GM23338 (cell line): ENCODE results near the gene AGAP1. TPM values are rescaled to one million over a fixed set of nuclear protein-coding genes. Genes with fewer than 3 reads are reported as not detected.

ENCODE experiments used
- ATAC-seq: fragments of 200-7000 bp; cut with Tn5 transposase; 3 replicates; pipeline ENCODE4 v1.9.1; 2020
- DNase-seq: peaks from one replicate; pipeline ENCODE4 v3.0.0-alpha.2; 2015; ENCODE audit warnings: low spot score
- H2AFZ ChIP-seq: fragments of 200-600 bp; sonication (generic); 2 replicates; pipeline ENCODE4 v1.8.0; 2016; ENCODE audit warnings: antibody characterized with exemption, mild to moderate bottlenecking, moderate library complexity
- H3F3A ChIP-seq: fragments of 200-600 bp; sonication (generic); replicated peaks from 2 replicates; pipeline ENCODE4 v1.8.0; 2017; ENCODE audit warnings: antibody characterized with exemption, mixed run types, low read depth
- H3K27ac ChIP-seq: fragments of 200-600 bp; sonication (generic); 2 replicates; pipeline ENCODE4 v1.6.1; 2016; ENCODE audit warnings: low read depth
- H3K27me3 ChIP-seq: fragments of 200-600 bp; sonication (generic); 2 replicates; pipeline ENCODE4 v1.8.0; 2016; ENCODE audit warnings: mild to moderate bottlenecking, mixed run types, moderate library complexity; ENCODE audit not compliant: insufficient read depth
- H3K36me3 ChIP-seq: fragments of 200-600 bp; sonication (generic); 2 replicates; pipeline ENCODE4 v1.8.0; 2016; ENCODE audit warnings: mild to moderate bottlenecking; ENCODE audit not compliant: insufficient read depth
- H3K4me1 ChIP-seq: fragments of 200-600 bp; sonication (generic); 2 replicates; pipeline ENCODE4 v1.8.0; 2016; ENCODE audit warnings: mild to moderate bottlenecking, moderate library complexity; ENCODE audit not compliant: insufficient read depth
- H3K4me2 ChIP-seq: fragments of 200-600 bp; sonication (generic); 2 replicates; pipeline ENCODE4 v1.7.1; 2017; ENCODE audit warnings: mixed run types
- H3K4me3 ChIP-seq: fragments of 200-600 bp; sonication (generic); 2 replicates; pipeline ENCODE4 v1.6.1; 2016; ENCODE audit warnings: mixed run types
- H3K79me2 ChIP-seq: fragments of 200-600 bp; sonication (generic); replicated peaks from 2 replicates; pipeline ENCODE4 v1.8.0; 2017; ENCODE audit warnings: mild to moderate bottlenecking; ENCODE audit not compliant: insufficient read depth
- H3K9me2 ChIP-seq: fragments of 200-600 bp; sonication (generic); 2 replicates; pipeline ENCODE4 v1.8.0; 2017; ENCODE audit not compliant: insufficient read depth
- H4K20me1 ChIP-seq: fragments of 200-600 bp; sonication (generic); replicated peaks from 2 replicates; pipeline ENCODE4 v1.8.0; 2017; ENCODE audit warnings: mild to moderate bottlenecking; ENCODE audit not compliant: insufficient read depth
- H3K27ac Mint-ChIP-seq: 2 replicates; pipeline ENCODE4 v1.8.0; 2020; ENCODE audit warnings: inconsistent platforms, mild to moderate bottlenecking, moderate library complexity, mixed read lengths
- H3K27me3 Mint-ChIP-seq: 3 replicates; pipeline ENCODE4 v1.8.0; 2022; ENCODE audit warnings: low read depth, mild to moderate bottlenecking, moderate library complexity, mixed read lengths, inconsistent platforms; ENCODE audit not compliant: insufficient read depth, poor library complexity
- H3K36me3 Mint-ChIP-seq: 3 replicates; pipeline ENCODE4 v1.8.0; 2021; ENCODE audit warnings: low read depth, mild to moderate bottlenecking, inconsistent platforms, moderate library complexity, mixed read lengths
- H3K4me1 Mint-ChIP-seq: 3 replicates; pipeline ENCODE4 v1.8.0; 2020; ENCODE audit warnings: mild to moderate bottlenecking, inconsistent platforms, mixed read lengths
- H3K4me3 Mint-ChIP-seq: 3 replicates; pipeline ENCODE4 v1.8.0; 2021; ENCODE audit warnings: moderate library complexity, mild to moderate bottlenecking, inconsistent platforms, mixed read lengths
- H3K9me3 Mint-ChIP-seq: 3 replicates; pipeline ENCODE4 v1.8.0; 2020; ENCODE audit warnings: moderate library complexity, mild to moderate bottlenecking, inconsistent platforms, mixed read lengths
- ZNF462 ChIP-seq: fragments of 250-450 bp; sonication (Bioruptor Pico); IDR thresholded peaks from 2 replicates; pipeline ENCODE4 v1.5.0; 2020; ENCODE audit warnings: mild to moderate bottlenecking, moderate library complexity
- polyA plus RNA-seq: library from polyadenylated mRNA; unstranded; fragments of >200 nt; fragmentation: Nextera tagmentation; extraction: Ambion mirVana; gene quantifications from 2 replicates; pipeline ENCODE4 v1.2.1, GENCODE V29; 2016
- total RNA-seq: library from RNA; depleted of rRNA; stranded (reverse); fragments of >200 nt; shearing (Covaris generic); gene quantifications from 2 replicates; pipeline ENCODE4 v1.2.3, GENCODE V29; 2014
- TF ChIP-seq, protein P1 (sequence below): IDR thresholded peaks from one replicate; pipeline ENCODE4 v1.6.1; 2018; ENCODE audit warnings: antibody characterized with exemption; ENCODE audit not compliant: unreplicated experiment

AGAP1 gene
- total and polyA plus RNA-seq, 2 experiments from 2014 or later: 13.3 to 27.9 TPM

- H3K27me3 Mint-ChIP-seq: no peaks in the 10 kb centered on the region
- Histone ChIP-seq H4K20me1 (no peaks in the 10 kb centered on the region), H3K36me3 (no peaks in the 10 kb centered on the region; the same call in 1 of the 2 replicates), H3K4me2 (no peak overlapping the region), H3K79me2 (peaks cover 4% of the 10 kb centered on the region; the same call in 1 of the 2 replicates), H2AFZ (no peak overlapping the region), H3K27ac (no peak overlapping the region), H3F3A (no peaks in the 10 kb centered on the region), H3K4me3 (no peak overlapping the region), H3K27me3 (no peaks in the 10 kb centered on the region), H3K9me2 (no peaks in the 10 kb centered on the region), H3K4me1 (peaks cover 11% of the 10 kb centered on the region; the same call in 1 of the 2 replicates)
- TF ChIP-seq, protein P1, sequence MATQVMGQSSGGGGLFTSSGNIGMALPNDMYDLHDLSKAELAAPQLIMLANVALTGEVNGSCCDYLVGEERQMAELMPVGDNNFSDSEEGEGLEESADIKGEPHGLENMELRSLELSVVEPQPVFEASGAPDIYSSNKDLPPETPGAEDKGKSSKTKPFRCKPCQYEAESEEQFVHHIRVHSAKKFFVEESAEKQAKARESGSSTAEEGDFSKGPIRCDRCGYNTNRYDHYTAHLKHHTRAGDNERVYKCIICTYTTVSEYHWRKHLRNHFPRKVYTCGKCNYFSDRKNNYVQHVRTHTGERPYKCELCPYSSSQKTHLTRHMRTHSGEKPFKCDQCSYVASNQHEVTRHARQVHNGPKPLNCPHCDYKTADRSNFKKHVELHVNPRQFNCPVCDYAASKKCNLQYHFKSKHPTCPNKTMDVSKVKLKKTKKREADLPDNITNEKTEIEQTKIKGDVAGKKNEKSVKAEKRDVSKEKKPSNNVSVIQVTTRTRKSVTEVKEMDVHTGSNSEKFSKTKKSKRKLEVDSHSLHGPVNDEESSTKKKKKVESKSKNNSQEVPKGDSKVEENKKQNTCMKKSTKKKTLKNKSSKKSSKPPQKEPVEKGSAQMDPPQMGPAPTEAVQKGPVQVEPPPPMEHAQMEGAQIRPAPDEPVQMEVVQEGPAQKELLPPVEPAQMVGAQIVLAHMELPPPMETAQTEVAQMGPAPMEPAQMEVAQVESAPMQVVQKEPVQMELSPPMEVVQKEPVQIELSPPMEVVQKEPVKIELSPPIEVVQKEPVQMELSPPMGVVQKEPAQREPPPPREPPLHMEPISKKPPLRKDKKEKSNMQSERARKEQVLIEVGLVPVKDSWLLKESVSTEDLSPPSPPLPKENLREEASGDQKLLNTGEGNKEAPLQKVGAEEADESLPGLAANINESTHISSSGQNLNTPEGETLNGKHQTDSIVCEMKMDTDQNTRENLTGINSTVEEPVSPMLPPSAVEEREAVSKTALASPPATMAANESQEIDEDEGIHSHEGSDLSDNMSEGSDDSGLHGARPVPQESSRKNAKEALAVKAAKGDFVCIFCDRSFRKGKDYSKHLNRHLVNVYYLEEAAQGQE: no peak
- TF ChIP-seq ZNF462 (CRISPR knock-in tag): no peak
- H3K4me3 Mint-ChIP-seq: no peak overlapping the region
- no peak for DNase-seq
- no peak for ATAC-seq
- no peak overlapping the region for H3K27ac Mint-ChIP-seq
- no peaks in the 10 kb centered on the region for H3K9me3 Mint-ChIP-seq
- peaks cover 17% of the 10 kb centered on the region for H3K36me3 Mint-ChIP-seq
- H3K4me1 Mint-ChIP-seq: peaks cover 25% of the 10 kb centered on the region
Measured at GRCh38 chr2:235803028-235803427, 309.2 kb downstream of the AGAP1 start.
